HFF-Myc (cell line): ENCODE data around the gene TTBK1.

Experiments used
- DNase-seq: peaks from one replicate; pipeline ENCODE4 v3.0.0-alpha.2; 2011; ENCODE audit warnings: low read depth; ENCODE audit errors: extremely low read depth
- H3K4me3 ChIP-seq: replicated peaks from 2 replicates; pipeline ENCODE4 v1.5.1; 2011; ENCODE audit warnings: low read depth, mild to moderate bottlenecking, control low read depth, low read length
- TF ChIP-seq, protein P1 (sequence below): IDR thresholded peaks from 2 replicates; pipeline ENCODE4 v1.5.1; 2012; ENCODE audit warnings: mild to moderate bottlenecking, low read depth, low read length, control low read depth; ENCODE audit errors: missing control alignments

Gene TTBK1

DNA sequence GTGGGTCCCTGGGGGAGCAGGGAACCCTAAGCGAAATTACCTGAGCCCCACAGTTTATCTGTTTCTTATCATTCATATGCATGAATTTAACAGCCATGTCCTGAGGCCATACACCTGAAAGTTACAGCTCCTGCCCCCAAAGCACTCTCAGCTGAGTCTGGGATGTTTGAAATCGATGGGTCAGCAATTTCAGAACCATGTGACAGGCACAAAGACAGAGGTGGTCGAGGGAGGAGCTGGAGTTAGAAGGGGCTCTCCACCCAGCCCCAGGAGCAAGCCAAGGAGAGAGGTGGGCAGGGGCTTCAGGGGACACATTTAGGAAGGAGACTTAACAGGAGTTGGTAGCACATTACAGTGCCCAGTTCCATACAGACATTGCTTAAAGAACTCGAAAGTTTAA, 14.9 kb downstream of the TTBK1 start:
- H3K4me3 ChIP-seq = no peak overlapping the region
- no peak for DNase-seq
- TF ChIP-seq, protein P1, sequence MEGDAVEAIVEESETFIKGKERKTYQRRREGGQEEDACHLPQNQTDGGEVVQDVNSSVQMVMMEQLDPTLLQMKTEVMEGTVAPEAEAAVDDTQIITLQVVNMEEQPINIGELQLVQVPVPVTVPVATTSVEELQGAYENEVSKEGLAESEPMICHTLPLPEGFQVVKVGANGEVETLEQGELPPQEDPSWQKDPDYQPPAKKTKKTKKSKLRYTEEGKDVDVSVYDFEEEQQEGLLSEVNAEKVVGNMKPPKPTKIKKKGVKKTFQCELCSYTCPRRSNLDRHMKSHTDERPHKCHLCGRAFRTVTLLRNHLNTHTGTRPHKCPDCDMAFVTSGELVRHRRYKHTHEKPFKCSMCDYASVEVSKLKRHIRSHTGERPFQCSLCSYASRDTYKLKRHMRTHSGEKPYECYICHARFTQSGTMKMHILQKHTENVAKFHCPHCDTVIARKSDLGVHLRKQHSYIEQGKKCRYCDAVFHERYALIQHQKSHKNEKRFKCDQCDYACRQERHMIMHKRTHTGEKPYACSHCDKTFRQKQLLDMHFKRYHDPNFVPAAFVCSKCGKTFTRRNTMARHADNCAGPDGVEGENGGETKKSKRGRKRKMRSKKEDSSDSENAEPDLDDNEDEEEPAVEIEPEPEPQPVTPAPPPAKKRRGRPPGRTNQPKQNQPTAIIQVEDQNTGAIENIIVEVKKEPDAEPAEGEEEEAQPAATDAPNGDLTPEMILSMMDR = no peak

DNA sequence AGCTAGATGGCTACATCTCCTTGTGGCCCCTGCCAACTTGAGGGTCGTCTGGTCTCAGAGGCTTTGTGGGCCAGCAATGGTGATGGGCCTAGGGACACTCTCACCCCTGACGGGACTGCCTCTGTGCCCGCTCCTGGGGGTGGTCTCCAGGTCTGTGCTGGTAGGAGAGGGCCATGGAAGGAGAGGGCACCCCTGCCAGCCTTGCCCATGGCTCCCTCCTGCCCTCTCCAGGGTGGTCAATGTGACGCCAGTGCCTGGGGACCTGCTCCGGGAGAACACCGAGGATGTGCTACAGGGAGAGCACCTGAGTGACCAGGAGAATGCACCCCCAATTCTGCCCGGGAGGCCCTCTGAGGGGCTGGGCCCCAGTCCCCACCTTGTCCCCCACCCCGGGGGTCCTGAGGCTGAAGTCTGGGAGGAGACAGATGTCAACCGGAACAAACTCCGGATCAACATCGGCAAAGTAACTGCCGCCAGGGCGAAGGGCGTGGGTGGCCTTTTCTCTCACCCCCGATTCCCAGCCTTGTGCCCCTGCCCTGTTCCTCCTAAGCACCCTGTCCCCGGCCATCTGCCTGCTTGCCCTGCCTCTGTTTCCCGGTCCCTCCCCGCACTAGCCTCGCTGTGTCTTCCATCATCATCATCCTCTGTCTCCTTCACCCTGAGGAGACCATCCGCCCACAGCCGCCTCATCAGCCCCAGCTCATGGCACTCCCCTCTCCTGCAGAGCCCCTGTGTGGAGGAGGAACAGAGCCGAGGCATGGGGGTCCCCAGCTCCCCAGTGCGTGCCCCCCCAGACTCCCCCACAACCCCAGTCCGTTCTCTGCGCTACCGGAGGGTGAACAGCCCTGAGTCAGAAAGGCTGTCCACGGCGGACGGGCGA, 15.8 kb downstream of the TTBK1 start:
- no peak for DNase-seq
- TF ChIP-seq, protein P1 = no peak
- H3K4me3 ChIP-seq = no peak overlapping the region

DNA sequence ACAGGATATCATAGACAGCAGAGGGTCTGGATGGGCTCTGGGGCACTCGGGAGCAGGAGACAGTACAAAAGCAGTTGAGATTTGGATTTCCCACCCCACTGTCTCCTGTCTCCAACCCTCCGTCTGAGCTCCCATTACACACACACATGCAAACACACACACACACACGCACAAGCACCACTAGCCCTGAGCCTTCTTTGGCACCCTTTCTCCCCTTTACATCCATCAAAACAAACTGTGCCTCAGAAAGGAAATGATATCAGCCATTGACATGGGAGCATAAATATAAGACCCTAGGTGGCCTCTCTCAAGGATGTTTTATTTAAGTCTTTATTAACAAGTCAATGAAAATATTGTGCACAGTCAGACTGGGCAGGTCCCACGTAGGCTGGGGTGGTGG, 17.5 kb downstream of the TTBK1 start:
- no peak overlapping the region for H3K4me3 ChIP-seq
- TF ChIP-seq, protein P1 = no peak
- no peak for DNase-seq

DNA sequence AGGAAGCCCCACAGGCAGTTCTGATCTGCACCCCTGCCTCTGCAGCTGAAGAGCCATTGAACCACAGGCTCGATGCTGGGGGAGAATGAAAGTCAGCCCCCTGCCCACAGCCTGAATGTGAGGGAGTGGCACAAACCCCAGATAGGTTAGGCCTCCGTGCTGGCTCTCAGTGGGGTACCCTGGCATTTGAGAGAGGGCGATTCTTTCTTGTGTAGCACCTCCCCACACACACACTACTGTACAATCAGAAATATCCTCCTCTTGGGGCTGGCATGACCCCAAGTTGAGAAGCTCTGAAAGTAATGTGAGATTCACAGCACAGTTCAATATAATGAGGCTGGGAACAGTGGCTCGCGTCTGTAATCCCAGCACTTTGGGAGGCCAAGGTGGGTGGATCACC, 17.9 kb downstream of the TTBK1 start:
- TF ChIP-seq, protein P1 = no peak
- no peak overlapping the region for H3K4me3 ChIP-seq
- DNase-seq = no peak

DNA sequence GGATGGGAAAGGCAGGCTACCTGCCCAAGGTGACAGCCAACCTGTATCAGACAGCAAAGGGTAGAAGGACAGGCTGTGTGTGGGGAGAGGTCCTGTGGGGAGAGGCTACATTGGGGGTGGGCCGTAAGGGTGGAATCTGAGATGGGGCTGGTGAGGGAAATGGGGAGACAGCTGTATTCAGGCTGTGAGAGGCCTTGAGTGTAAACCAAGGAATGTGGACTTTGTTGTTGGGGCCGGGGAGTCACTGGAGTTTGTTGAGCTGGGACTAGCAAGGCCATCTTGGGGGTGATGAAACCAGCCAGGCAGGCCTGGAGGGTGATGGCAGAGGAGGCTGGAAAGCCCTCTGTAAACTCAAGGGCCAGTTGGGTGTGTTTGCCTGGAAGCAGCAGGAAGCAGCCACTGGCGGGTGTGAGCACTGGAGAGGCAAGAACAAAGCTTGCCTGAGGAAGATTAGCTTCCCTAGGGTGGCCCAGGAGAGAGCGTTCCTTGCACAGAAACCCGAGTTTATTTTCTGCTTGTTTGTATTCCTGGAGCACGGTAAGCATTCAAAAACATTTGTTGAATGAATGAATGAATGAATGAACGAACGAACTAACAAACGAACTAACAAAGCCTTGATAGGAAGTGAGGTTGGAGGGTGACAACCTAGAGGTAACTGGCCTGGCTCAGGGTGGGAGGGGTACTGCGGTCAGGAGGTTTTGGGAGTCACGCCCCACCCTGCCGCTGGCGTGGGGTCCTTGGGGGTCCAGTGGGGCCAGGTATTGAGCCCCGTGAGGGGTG, 18.9 kb downstream of the TTBK1 start:
- H3K4me3 ChIP-seq = no peak overlapping the region
- TF ChIP-seq, protein P1 = no peak
- no peak for DNase-seq

DNA sequence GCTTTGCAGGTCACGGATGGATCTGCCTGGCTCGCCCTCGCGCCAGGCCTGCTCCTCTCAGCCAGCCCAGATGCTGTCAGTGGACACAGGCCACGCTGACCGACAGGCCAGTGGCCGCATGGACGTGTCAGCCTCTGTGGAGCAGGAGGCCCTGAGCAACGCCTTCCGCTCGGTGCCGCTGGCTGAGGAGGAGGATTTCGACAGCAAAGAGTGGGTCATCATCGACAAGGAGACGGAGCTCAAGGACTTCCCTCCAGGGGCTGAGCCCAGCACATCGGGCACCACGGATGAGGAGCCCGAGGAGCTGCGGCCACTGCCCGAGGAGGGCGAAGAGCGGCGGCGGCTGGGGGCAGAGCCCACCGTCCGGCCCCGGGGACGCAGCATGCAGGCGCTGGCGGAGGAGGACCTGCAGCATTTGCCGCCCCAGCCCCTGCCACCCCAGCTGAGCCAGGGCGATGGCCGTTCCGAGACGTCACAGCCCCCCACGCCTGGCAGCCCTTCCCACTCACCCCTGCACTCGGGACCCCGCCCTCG, 19.6 kb downstream of the TTBK1 start:
- TF ChIP-seq, protein P1 = no peak
- H3K4me3 ChIP-seq = no peak overlapping the region
- no peak for DNase-seq
